ENCODE data around the gene MLLT11.

GRCh38 chr1:151011154-151011850 is 48.9 kb upstream of the MLLT11 start:
- TF ChIP-seq CTCF (IDR thresholded peaks at IDR 0.05) (no peak), POLR2A (IDR thresholded peaks at IDR 0.05) (no peak), EP300 (IDR thresholded peaks at IDR 0.05) (no peak)

Measured in gastroesophageal sphincter (tissue), 3 donors.